Keratinocyte (primary cell): Measurements from ENCODE around the gene PPHLN1.

Experiments
- CTCF ChIP-seq, 3 experiments: IDR thresholded peaks in 1 of 3; conservative IDR thresholded peaks in 1 of 3; optimal IDR thresholded peaks in 1 of 3; 2 replicates in 2 of 3; 3 replicates in 1 of 3; pipeline versions ENCODE3 to v1.5.1; 2011; ENCODE audit warnings: low read length in 3 of 3, mild to moderate bottlenecking in 3 of 3, moderate library complexity in 2 of 3, control low read depth in 1 of 3, inconsistent platforms in 1 of 3; ENCODE audit not compliant: insufficient read depth in 2 of 3; ENCODE audit errors: extremely low read depth in 1 of 3
- EZH2 ChIP-seq: IDR thresholded peaks from one replicate; pipeline ENCODE4 v1.6.1; 2012; ENCODE audit warnings: inconsistent platforms, mild to moderate bottlenecking, low read length, moderate library complexity

GRCh38 chr12:42283739-42284138, 42.2 kb upstream of the PPHLN1 start:
- TF ChIP-seq CTCF (optimal IDR thresholded peaks at IDR 0.05 in 1 of 3, IDR thresholded peaks at IDR 0.05 in 1 of 3, conservative IDR thresholded peaks at IDR 0.05 in 1 of 3; ENCODE audit: extremely low read depth in 1 of 3, insufficient read depth in 2 of 3, low read length in 3 of 3) (no peak), EZH2 (no peak)
